Measurements from ENCODE around the gene KDELR3.
A peak's percentile ranks its signal among the peaks of the same experiment; 100 is the strongest.

Gene KDELR3

DNA sequence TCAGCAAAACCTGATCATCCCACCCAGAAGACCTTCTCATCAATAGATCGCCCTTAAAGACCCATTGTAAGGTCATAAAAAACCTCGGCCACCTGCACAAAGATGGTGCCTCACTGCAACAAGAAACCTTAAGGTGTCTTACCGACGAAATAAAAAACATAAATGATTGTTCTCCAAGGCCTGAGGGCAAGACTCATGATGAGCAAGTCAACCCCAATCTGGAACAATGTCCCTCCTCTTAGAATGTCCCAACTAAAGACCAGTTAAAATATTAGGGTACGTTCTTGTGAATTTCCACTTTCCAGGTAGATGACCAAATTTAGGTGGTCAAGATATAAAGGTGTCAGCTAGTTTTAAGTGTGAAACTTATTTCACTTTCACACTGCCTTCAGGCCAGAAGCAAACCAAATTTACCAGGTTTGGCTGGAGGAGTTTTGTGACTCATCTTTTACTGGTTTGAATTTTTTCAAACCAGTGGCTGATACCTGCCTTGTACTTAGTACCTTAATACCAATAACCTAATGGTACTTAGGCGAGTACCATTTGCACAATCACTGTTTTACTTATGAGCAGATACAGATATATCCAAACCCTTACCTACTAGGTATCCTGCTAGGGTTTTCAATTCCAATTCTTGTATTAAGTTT is 14.9 kb downstream of the KDELR3 start:
- DNase-seq (ENCODE audit: low read depth in 2 of 2): no peak

DNA sequence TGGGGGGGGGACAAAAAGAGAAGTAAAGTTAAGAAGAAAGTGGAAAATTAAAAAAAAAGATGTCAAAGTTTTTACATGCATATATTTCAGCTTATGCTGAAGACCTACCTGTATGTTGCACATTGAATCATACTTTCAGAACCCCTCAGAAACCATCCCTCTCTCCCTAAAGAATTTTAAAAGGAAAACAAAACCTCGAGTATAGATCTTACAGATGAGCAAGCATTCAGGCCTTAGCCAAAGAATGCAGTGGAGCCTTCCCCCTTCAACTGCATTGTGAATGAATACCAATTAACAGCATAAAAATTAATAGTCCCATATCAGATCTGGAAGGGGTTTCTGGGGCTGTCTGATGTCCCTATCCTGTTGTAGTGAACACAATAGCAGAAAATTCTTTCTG is 16.3 kb downstream of the KDELR3 start:
- no peak for DNase-seq (ENCODE audit: low read depth in 2 of 2)

DNA sequence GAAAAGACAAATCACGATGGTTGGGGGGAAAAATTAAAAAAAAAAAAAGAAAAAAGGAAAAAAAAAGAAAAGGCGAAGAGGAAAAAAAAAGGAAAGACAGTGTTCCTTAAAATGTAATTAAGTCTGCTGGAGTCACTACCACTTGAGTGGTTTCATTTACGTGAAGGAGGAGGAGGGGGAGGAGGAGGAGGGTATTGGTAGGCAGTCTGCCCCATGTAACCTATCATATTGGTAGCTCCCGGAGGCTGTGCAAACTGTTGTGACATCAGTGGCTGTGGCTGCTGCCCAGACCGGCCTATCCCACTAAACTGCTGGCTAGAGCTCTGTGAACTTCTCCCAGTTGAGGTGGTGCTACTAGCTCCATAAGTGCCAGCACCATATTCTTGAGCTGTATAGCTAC is 17.9 kb downstream of the KDELR3 start:
- DNase-seq (ENCODE audit: low read depth in 2 of 2): no peak

DNA sequence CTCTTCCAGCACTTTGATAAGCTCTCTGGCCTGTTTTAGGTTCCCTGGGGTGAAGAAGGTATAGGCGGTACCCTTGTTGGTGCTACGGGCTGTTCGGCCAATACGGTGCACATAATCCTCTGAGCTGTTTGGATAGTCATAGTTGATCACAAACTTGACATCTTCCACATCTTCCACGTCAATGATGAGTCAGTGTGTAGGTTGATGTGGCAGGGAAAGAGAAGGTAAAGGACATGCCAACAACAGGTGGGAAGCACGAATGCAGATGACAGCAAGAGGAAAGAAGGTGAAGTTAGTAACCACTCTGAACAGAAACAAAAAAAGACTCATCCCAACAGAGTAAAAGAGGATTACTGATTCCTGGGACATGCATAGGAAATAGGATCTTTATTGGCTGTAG is 20.1 kb downstream of the KDELR3 start:
- DNase-seq (ENCODE audit: low read depth in 2 of 2): no peak

DNA sequence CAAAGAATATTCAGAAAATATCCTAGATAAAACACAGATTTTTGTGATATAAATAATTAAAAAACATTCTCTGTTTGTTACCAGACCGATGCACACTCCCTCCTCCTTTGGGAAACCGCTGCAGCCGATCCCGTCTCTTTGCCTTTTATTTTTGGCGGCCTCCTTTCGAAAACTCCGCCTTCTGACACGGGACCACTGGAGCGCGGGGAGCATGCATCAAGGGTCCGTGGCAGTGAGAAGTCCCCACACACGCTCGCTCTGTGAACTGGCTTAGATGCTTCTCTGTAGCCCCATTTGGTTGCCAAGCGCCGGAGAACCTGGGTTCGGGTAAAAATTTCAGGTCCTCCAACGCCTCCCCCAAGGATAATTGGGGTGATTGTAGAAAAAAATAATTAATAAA is 21.2 kb downstream of the KDELR3 start:
- DNase-seq (ENCODE audit: low read depth in 2 of 2): no peak

DNA sequence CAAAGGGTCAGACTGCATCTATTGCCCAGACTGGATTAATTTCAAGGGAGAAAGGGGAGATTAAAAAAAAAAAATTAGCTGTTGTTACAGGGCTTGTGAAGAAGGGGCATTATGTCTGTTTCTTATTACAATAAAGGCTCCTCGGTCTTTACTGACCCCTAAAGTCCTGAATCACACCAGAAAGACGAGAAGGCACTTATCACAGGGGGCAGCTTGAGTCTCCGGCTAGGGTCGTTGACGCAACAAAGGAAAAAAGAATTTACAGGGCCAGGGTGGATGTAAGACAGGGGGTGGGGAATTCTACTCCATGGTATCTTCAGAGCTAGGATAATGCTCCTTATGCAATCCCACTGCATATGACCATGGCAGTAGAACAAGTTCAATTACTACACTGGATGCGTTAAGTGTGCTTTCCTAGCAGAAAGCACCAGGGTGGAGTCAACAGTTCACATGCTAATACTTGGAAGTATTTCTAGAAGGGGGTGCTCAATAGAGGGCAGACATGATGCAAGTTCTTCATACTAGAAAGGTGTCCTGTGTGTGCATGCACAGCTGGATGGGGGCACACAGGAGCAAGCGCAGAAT is 21.8 kb downstream of the KDELR3 start:
- no peak for DNase-seq (ENCODE audit: low read depth in 2 of 2)

DNA sequence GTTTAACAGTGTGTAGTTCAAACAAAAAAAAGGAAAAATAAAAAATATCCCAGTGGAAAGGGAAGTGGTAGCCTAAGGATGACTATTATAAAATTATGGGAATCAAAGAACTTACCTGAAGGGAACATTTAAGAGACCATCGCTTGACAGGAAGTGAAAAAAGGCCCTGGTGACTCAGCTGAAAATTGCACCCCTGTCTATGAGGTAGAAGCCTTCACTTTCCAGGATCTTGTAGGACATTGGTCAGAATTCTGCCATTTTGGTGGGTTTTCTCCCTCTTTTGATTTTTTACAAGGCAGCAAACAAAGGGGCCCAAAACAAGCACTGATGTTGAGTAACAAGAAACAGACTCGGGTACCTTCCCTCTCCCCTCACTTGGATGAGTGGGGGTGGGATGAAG is 22.6 kb downstream of the KDELR3 start:
- DNase-seq (ENCODE audit: low read depth in 2 of 2): no peak

DNA sequence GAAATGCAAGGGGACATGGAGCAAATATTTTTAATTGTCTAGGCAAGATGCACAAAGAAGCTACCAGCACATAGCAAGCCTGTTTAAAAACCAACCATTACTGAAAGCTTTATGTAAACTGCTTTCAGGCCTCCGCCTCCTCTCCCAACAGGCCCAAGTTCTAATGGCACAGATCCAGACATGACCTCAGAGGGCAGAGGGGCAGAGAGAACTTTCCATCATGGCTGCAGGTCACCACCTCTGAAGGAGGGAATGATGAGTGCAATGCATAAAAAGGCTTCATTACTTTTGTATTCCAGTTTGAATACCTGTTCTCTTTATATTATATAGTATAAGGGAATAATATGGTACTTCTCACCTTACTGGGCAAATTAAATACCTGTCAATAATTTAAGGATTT is 23.0 kb downstream of the KDELR3 start:
- DNase-seq (ENCODE audit: low read depth in 2 of 2): no peak

DNA sequence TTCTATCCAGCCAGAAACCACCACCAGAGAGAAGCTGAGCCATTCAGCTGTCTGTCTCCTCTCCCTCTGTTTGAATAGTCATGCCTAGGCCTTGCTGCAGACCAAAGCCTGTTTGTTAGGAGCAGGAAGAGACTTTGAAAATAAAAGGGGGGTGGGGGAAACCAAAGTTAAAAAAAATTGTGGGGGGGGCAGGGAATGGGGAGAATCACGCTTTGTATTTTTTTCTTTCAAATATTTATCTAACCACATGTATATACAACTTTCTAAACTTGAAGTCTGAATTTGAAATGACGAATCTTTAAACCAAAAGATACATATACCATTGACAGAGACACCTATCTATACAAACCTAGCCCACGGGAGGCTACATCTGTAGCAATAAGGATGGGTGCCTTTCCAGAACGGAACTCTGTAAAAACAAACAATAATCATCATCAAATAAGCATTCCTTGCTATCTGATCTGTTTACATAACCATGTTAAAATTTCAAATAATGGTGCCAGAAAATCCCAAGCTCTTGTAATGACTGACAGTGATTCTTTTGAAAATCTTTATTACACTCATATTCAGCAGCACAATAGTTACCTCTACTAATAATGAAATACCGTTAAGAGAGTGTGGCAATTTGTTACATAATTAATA is 23.9 kb downstream of the KDELR3 start:
- DNase-seq (ENCODE audit: low read depth in 2 of 2): no peak

DNA sequence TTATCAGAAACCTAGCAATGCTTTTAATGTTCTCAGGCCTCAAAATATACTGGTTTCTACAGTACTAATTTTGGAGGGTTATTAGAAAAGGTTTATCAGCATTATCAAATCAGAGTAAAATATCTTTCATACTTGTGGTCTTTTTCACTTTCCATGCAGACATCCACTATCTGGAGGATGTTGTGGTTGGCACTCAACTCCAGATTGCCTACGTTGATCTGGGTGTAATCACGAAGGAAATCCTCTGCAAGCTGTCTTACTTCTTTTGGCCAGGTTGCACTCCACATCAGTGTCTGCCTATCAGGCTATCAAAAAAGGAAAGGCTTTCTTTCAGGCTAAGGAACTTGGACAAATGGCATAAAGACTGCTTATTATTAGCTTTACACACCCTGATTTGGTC is 26.6 kb downstream of the KDELR3 start:
- DNase-seq (ENCODE audit: low read depth in 2 of 2): no peak

DNA sequence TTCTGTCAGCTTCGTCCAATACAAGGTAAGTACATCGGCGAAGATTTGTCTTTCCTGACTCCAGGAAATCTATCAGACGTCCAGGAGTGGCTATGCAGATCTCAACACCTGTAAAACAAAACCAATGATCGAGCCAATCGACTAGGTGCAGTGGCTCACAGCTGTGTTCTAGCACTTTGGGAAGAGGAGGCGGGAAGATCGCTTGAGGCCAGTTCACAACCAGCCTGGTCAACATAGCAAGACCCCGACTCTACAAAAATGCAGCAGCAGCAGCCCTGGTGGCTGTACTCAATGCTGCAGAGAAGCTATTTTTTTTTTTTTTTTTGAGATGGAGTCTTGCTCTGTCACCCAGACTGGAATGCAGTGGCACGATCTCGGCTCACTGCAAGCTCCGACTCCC is 27.0 kb downstream of the KDELR3 start:
- no peak for DNase-seq (ENCODE audit: low read depth in 2 of 2)

DNA sequence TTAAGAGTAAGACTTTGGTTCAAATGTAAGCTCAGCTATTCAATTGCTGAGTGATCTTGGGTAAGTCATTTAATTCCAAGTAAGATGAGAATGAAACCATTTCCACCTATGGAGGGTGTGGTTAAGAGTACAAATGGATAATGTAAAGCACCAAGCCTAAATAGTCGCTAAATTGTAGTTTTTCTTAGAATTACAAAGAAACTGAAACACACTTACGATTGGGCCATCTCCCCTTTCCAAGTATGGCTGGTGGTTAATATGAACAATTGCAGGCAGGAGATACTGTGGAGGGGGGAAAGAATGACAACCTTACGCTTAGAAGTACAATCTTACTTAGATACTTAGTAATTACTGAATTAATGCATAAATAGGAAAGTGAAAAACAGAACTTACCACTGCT is 30.0 kb downstream of the KDELR3 start:
- no peak for DNase-seq (ENCODE audit: low read depth in 2 of 2)

DNA sequence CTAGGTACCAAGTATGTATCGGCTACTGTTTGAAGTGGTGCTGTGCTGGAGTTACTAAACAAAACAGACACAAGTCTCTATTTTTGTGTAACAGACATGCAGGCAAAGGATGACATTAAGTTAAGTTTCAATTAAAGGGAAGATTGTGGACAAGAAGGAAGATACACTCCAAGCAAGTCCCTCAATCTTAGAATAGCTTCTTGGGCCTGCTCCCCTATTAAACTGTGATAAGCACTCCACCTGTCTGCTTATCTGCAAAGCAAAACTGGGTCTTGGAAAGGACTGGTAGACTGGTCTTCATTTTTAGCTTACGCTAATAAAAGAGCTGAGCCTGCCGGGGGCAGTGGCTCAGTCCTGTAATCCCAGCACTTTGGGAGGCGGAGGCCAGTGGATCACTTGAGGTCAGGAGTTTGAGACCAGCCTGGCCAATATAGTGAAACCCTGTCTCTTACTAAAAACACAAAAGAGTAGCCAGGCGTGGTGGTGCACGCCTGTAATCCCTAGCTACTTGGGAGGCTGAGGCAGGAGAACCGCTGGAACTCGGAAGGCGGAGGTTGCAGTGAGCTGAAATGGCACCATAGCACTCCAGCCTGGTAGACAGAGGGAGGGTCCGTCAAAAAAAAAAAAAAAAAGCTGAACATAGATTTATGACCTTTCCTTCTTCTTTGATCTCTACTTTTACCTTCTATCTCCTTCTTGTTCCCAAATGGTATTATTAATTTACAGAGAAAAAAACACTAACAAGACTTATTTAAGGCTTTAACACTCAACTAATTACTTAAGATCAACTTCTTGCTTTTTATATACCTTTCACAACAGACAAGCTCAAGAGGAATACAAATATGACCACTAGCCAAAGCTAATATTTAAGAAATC is 34.1 kb downstream of the KDELR3 start:
- DNase-seq (ENCODE audit: low read depth in 2 of 2): no peak

DNA sequence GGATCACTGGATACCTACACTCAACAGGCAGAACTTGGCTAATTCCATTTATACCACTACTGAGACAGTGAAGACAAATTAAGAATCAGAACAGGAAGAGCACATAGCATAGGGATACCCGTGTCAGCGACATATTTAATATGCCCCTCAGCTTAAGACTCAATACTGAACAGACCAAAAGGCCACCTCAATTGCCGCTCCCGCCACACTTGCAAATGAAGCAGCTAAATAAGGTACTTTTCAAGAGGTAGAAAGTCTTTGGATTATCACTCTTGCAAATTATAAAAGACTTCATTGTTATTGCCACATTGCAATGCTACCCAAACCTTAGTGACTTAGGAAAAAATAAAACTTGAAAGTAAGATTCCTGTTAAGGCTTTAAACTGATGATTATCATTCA is 35.1 kb downstream of the KDELR3 start:
- DNase-seq (ENCODE audit: low read depth in 2 of 2): no peak

DNA sequence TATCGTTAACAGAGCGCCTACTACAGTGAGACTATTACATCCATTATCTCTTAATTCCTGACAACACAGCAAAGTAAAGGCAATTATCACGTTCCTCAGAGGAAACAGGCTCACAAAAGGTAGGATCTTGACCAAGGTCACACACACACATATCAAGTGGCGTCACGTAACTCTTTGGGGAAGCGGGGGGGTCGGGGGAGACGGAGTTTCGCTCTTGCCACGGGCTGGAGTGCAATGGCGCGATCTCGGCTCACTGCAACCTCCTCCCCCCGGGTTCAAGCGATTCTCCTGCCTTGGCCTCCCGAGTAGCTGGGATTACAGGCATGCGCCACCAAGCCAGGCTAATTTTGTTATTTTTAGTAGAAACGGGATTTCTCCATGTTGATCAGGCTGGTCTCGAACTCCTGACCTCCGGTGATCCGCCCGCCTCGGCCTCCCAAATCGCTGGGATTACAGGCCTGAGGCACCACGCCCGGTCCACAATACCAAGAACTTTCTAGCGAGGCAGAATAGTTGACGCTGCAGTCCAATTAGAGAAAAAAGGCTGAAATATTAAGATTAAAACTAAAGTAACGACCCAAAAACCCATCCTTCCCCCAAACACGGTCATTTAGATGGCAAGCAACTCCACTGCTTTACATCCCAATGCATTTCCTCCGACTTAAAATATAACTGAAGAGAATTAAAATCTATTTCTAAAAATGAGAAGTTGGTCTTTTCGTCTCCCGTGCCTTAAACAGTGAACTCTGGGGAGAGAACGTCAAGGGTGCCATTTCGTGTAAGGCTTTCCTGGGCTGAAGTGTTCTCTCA is 37.0 kb downstream of the KDELR3 start:
- DNase-seq (ENCODE audit: low read depth in 2 of 2): peak; percentile 5 to 25

DNA sequence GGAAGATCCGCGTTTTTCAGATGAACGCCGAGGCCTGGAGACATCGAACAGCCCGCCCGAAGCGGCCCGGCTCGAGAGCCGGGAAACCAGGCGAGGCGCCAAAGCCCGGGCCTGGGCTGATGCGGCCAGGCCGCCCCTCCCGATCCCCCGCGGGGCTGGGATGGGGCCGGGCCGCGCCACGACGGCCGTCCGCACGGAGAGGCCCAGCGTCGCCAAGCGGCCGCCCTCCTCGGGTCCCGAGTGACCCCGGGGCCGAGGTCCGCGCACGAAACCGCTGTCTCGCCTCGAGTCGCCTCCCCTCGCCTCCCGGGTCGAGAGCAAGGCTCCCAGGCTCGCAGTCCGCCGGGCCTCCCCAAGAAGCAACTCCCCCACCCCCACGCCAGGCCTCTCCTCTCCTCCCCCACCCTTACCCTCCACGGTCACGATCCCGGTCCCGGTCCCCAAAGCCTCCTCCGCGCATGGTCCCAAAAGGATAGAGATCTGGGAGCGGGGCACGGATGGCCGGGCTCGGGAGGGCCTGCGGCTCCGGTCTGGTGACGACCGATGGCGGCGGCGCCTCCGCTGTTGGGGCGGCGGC is 37.7 kb downstream of the KDELR3 start:
- DNase-seq (ENCODE audit: low read depth in 2 of 2): peak; percentile 26 to 31

DNA sequence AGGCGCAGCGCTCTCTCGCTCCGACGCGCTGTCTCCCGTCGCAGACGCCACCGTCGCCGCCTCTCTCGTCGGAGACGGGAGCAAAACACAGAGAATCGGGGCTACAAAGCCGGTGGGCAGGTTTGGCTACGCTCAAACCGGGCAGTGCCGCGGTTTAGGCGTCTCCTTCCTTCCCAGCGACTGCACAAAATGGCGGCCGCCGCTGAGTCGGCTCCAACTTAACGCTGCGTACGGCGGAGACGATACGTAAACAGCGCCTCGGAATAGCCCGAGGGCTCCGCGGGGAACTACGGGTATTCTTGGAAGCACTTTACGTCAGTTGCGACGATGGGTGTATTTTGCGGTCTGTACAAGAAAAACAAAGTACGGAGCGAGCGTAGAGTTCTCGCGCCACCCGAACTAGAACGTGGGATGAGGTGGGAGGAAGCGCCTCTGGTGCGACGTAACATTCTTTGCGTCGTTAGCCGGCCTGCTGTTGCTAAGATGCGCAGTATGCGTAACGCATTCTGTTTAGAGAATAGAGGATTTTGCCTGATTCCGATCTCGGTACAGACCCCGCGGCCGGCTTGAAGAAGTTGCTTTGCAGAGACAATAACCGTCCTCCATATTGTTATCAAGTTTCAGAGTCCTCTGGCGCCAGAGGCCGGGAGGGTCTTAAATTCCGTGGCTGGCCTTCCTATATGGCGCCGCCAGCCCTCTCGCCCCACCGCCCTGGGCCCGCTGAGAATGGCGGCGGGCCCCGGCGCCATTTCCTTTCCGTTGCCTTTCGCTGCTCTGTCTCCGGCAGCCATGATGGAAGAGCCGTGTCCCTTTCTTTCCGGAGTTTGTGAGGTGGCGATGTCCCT is 38.4 kb downstream of the KDELR3 start, which contains the start of gene DDX17:
Gene DDX17, minus strand, starts transcription at position 194 of the 845 bp plus-strand sequence.
- DNase-seq (ENCODE audit: low read depth in 2 of 2): peak; percentile 89 to 93

DNA sequence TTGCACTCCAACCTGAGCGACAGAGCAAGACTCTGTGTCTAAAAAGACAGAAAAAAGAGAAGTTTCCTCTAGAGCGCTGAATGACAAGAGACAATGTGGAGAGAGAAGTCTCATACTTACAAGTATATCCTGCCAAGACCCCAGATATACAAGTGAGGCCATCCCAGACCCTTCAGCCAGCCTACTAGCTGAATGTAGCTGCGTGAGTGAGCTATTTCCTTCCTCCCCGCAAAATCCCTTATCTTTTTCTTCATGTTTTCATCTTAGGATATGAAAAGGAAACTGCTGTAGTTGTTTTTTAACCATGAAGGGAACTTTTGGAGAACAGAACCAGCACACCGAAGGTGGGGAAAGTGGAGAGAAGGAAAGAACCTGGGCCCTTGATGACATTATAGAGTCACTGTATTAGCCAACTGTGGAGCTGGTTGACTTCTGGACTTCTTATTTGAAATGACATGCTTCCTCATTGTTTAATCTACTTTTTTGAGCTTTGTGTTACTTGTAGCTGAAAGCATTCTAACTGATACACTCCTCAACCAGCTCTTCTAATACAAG is 42.6 kb downstream of the KDELR3 start:
- no peak for DNase-seq (ENCODE audit: low read depth in 2 of 2)

DNA sequence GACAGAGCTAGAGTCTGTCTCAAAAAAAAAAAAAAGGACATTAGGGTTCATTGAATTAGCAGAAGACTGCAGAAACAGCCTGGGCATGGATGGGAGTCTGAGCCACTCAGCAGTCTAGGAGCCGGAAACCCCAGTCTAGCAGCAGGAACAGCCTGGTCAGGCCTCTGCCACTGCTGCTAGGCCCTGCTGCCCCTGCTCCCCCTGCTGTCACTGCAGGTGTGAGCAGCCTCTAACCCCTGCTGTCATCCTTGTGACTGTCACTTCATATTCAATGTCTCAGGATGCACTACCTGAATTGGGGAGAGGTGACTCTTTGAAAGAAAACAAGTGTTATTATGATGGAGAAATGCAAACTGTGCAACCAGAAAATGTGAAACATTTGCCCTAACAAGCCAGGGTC is 45.2 kb downstream of the KDELR3 start:
- no peak for DNase-seq (ENCODE audit: low read depth in 2 of 2)

DNA sequence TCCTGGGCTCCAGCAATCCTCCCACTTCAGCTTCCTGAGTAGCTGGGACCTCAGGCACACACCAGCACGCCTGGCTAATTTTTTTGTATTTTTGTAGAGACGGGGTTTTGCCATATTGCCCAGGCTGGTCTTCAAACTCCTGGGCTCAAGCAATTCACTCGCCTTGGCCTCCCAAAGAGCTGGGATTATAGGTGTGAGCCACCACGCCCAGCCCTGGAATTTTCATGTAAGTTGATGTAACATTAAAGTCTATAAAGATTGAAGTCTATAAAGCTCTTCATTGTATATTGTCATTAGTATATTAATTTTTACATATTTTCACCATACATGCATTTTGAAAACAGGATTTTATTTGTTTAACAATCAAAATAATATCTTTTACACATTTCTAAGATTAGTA is 50.7 kb downstream of the KDELR3 start:
- no peak for DNase-seq (ENCODE audit: low read depth in 2 of 2)

Data from activated CD8-positive, alpha-beta memory T cell treated with anti-CD3 and anti-CD28 coated beads for 4 hours (primary cell).